Measurements from ENCODE around the gene APOL3.

GRCh38 chr22:36208914-36209313, 48.4 kb upstream of the APOL3 start:
- TF ChIP-seq POLR2AphosphoS5 (IDR thresholded peaks at IDR 0.05; ENCODE audit: low read depth, low read length) (no peak), CTCF (IDR thresholded peaks at IDR 0.05) (no peak), YY1 (IDR thresholded peaks at IDR 0.05; ENCODE audit: low read depth) (no peak), EZH2phosphoT487 (IDR thresholded peaks at IDR 0.05; ENCODE audit: borderline replicate concordance, low read depth) (no peak), TEAD4 (IDR thresholded peaks at IDR 0.05; ENCODE audit: borderline replicate concordance, insufficient read depth) (no peak), RAD21 (IDR thresholded peaks at IDR 0.05; ENCODE audit: low read length) (no peak), MAX (IDR thresholded peaks at IDR 0.05; ENCODE audit: low read depth) (no peak), NFIC (IDR thresholded peaks at IDR 0.05; ENCODE audit: borderline replicate concordance) (no peak)

All from SK-N-SH (cell line).